Suprapubic skin (tissue), 3 donors: ENCODE measurements around the gene DSCAML1.

Experiments used
- POLR2A ChIP-seq, 2 donors: fragments of 450-650 bp; IDR thresholded peaks; one replicate each; pipeline ENCODE4 v1.6.1; 2017; ENCODE audit warnings: antibody characterized with exemption in 2 of 2, mild to moderate bottlenecking in 2 of 2, moderate library complexity in 2 of 2
- TF ChIP-seq, protein P1 (sequence below), 2 donors: fragments of 200-600 bp in 1 of 2; fragments of 450-650 bp in 1 of 2; sonication (generic) in 1 of 2; IDR thresholded peaks; one replicate each; pipeline ENCODE4 v1.5.1; 2016 to 2019; ENCODE audit warnings: antibody characterized with exemption in 2 of 2, mild to moderate bottlenecking in 1 of 2, moderate library complexity in 1 of 2

DNA sequence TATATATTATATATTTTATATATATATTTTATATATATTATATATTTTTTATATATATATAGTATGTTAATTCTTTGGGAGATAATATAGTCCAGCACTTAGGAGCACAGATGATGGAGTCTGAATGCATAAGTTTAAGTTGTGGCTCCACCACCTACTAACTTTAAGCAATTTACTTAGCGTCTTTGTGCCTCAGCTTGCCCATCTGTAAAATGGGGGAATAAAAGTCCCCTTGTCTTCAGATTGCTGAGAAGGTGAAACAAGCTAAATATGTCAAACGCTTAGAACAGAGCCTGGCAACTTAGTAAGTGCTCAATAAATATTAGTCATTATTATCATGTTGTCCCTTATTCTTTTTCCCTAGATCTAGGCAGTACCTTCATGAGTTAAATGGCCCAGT, 27.5 kb downstream of the DSCAML1 start:
- no peak for TF ChIP-seq POLR2A (IDR thresholded peaks at IDR 0.05)
- TF ChIP-seq, protein P1, sequence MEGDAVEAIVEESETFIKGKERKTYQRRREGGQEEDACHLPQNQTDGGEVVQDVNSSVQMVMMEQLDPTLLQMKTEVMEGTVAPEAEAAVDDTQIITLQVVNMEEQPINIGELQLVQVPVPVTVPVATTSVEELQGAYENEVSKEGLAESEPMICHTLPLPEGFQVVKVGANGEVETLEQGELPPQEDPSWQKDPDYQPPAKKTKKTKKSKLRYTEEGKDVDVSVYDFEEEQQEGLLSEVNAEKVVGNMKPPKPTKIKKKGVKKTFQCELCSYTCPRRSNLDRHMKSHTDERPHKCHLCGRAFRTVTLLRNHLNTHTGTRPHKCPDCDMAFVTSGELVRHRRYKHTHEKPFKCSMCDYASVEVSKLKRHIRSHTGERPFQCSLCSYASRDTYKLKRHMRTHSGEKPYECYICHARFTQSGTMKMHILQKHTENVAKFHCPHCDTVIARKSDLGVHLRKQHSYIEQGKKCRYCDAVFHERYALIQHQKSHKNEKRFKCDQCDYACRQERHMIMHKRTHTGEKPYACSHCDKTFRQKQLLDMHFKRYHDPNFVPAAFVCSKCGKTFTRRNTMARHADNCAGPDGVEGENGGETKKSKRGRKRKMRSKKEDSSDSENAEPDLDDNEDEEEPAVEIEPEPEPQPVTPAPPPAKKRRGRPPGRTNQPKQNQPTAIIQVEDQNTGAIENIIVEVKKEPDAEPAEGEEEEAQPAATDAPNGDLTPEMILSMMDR (IDR thresholded peaks at IDR 0.05): no peak
